GM21576 (cell line): ENCODE measurements around the gene KMT5C.

Experiments used
- ATAC-seq: cut with Tn5 transposase; IDR thresholded peaks from one replicate; pipeline ENCODE4 v1.9.1; 2021; ENCODE audit warnings: mild to moderate bottlenecking, moderate library complexity; ENCODE audit not compliant: unreplicated experiment

The KMT5C gene

GRCh38 chr19:55346725-55347441 lies 7.2 kb downstream of the KMT5C start:
- ATAC-seq, result no peak

DNA sequence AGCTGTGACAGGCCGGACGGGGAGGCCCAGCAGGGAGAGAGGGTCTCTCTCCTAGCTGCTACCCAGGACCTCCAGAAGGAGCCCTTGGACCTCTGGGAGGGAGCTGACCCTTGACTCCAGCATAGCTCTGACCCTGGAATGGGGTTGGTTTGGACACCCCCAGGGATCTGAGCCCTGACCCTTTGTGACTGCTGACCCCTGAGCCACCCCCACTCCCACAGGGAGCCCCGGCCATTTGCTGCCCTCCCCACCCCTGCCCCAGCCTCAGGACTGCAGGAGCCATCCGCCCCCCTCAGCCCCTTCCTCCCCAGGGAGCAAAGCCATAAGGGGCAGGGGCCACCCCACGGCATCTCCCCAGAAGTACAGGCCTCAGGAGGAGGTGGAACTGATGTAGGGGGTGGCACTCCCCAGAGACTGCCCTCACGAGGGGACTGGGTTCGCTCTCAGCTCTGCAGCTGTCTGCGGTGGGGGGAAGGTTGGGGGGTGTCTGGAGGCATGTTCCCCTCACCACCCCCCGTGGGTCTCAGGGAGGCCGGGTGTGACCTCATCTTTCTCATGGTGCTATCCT lies 7.8 kb downstream of the KMT5C start:
- ATAC-seq, result no peak

DNA sequence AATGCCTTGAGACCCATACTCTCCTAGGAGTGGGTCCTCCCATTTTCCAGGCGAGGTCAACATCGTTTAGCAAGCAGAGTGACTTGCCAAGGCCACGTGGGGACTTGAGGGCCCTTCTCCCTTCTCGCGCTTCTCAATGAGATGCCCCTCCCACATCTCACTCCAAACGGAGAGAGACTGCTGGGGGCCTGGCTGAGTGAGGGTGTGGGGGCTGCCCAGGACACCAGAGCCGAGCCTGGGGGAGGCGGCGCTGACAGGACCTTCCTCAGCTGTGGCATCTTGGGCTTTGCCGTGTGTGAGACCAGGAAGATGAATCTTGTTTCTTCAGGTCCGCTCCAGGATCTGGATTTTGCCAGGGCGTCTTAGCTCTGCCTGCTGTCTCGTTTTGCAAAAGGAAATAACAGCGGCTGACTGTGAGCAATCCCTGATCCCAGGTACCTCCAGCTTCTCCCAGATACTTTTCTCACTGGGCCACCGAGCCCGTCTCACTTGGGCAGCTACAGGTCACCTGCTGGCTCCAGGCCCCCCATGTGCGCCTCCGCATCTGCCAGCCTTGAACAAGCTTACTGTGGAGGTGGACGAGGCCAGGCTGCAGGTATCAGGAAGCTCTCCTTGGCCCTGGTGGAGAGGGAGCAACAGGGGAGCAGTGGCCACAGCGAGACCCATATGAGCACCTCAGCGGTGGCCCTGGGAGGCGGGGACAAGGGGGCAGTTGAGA lies 8.8 kb downstream of the KMT5C start:
- no peak for ATAC-seq

GRCh38 chr19:55350620-55351315 lies 11.1 kb downstream of the KMT5C start:
- ATAC-seq, result no peak

DNA sequence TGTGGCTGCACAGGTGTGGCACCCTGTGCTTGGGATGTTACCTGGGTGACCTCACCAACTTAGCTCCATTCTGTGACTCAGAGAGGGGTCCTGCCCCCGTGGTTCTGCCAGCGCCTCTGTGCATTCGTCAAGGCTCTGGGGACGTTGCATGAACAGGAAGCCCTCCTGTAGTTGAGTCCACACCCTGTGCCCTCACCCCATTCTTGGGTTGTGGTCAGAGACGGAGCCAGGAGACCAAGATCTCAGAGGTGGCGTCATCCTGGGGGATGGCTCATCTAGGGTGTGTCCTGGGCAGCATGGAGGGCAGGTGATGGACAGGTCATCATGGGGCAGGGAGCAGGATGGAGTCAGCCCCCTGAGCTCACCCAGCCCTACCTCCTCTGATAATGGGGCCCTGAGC lies 12.4 kb downstream of the KMT5C start:
- no peak for ATAC-seq

DNA sequence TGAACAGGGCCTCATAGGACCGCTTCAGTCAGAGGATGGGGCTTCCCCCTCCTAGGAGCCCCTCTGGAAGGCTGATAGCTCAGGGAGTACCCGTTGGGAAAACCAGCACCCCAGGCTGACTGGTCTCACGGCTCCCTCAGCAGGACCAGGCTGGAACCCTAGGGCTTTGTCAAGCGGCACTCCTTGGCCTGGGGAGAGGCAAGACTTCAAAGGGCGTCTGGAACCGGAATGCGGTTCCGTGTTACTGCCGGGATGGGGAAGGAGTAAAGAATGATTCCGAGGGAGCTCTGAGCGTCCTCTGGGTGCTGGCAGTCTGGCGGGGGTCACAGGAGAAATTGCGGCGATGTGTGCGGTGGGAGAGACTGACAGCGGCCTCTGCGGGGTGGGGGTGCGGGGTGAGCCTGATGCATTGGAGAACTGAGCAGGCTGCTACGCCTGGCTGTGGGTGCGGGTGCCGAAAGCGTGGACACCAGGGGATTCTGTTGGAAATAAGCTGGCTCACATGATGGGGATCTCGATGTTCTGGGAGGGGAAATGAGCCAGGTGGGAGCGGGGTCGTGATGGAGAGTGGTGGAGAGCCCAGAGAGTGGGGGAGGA lies 13.0 kb downstream of the KMT5C start:
- no peak for ATAC-seq

DNA sequence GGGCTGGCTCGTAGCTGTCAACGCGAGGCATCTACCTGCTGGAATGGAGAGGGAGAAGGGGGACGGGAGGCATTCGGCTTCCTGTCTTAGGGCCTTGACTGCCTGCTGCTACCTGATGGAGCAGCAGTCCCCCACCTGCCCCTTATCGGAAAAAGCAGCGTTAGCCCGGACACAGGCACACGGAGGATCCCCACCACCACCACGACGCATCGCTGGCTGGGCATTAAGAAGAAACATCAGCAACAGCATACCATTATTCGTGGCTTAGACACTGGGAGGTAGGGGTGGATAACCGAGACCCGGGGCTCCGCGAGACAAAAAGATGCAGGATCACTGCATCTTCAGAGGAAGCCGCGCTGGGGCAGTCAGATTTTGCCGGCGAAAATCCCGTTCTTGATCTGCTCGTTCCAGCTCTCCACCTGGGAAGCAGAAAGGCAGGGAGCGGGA lies 13.7 kb downstream of the KMT5C start:
- no peak for ATAC-seq

GRCh38 chr19:55353803-55354697 lies 14.4 kb downstream of the KMT5C start:
- ATAC-seq, result no peak

GRCh38 chr19:55354698-55355212 lies 15.1 kb downstream of the KMT5C start, which contains the start of gene COX6B2:
Gene COX6B2, minus strand, starts transcription at chr19:55354719. Its CDS starts 198 bp downstream, at chr19:55354521.
- no peak for ATAC-seq

DNA sequence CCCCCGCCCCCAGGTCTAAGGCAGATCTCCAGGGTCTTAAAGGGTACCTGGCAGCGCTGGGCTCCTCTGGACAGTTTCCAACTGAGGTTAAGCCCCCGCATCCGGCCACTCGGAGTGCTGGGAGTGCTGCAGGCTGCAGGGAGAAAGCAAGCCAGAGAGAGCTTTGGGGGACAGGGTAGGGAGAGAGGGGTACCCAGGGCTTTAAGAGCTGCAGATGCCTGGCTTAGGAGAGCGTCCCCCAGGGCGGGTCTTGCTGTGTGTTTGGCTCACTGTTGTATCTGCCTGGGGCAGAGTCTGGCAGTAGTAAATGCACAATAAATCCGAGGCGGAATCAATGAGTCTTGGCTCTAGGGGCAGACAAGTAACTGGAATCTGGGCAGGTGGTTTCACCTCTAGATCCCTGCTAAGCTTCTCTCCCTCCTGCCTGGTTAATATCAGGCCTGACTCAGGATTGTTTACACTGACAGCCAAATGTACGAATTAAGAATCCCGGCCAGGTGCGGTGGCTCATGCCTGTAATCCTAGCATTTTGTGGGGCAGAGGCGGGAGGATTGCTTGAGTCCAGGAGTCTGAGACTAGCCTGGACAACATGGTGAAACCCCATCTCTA lies 15.6 kb downstream of the KMT5C start:
- ATAC-seq, result no peak

DNA sequence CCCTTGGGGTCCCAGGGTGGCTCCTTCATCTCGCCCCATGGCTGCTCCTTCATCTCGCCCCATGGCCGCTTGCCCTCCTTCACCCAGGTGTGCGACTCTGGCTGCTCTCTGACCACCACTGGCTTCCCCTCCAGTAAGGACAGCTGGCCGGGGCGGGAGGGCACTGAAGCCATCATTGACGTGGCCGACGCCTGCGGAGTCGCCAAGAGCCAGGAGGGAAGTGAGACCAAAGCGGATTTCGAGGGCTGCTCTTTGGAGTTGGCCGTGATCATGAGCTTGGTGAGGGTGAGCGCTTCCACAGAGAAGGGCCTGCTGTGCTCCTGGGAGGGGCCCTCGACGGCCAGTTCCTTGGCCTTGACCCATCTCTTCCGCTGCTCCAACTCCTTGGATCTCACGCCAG lies 18.8 kb downstream of the KMT5C start:
- no peak for ATAC-seq

- no peak for ATAC-seq
Observed at GRCh38 chr19:55358943-55359908, 19.6 kb downstream of the KMT5C start.

GRCh38 chr19:55360902-55361301 lies 21.2 kb downstream of the KMT5C start:
- no peak for ATAC-seq

- ATAC-seq, result no peak
Observed at GRCh38 chr19:55362174-55362989, 22.7 kb downstream of the KMT5C start.

DNA sequence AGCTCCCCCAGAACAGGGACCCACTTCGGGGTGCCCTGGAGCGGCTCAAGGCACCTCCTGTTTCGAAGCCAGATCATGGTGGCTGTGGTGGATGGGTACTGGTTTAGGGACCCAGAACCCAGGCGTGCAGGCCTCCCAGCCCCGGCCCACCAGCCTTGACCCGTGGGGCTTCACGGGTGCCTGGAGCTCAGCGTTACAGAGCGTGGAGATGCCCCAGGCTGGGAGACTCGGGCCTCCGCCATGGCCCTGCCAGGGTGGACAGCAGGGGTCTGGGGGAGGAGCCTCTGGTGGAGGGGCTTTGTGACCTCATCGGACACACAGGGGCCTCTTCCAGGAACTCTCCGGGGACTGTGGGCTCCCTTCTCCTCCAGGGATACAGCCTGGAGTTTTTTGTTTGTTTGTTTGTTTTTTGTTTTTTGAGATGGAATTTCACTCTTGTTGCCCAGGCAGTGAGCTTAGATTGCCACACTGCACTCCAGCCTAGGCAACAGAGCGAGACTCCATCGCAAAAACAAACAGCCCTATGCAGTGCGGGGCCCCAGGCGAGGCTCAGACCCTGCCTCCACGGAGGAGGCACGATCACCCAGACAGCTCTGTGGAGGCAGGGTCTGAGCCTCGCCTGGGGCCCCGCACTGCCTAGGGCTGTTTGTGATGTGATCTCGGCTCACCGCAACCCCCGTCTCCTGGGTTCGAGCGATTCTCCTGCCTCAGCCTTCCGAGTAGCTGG lies 23.5 kb downstream of the KMT5C start, which contains the start of gene GARIN5B:
Gene GARIN5B, minus strand, starts transcription at position 271 of the 727 bp plus-strand sequence. Its CDS starts 194 bp downstream, at position 77.
- no peak for ATAC-seq

DNA sequence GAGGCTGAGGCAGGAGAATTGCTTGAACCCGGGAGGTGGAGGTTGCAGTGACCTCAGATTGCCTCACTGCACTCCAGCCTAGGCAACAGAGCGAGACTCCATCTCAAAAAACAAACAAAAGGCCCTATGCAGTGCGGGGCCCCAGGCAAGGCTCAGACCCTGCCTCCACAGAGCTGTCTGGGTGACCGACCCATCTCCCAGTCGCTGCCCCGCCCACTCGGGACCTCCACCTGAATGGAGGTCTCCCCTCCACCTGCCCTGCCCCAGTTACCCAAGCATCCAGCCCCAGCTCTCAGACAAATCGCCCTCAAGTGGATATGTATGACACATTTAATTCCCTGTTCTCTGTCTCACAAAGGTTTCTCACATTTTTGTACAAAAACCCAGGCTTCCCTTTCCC lies 25.6 kb downstream of the KMT5C start:
- ATAC-seq, result no peak

GRCh38 chr19:55365964-55366363 lies 26.3 kb downstream of the KMT5C start:
- ATAC-seq, result no peak
